ENCODE data around the gene G6PC1.

DNA sequence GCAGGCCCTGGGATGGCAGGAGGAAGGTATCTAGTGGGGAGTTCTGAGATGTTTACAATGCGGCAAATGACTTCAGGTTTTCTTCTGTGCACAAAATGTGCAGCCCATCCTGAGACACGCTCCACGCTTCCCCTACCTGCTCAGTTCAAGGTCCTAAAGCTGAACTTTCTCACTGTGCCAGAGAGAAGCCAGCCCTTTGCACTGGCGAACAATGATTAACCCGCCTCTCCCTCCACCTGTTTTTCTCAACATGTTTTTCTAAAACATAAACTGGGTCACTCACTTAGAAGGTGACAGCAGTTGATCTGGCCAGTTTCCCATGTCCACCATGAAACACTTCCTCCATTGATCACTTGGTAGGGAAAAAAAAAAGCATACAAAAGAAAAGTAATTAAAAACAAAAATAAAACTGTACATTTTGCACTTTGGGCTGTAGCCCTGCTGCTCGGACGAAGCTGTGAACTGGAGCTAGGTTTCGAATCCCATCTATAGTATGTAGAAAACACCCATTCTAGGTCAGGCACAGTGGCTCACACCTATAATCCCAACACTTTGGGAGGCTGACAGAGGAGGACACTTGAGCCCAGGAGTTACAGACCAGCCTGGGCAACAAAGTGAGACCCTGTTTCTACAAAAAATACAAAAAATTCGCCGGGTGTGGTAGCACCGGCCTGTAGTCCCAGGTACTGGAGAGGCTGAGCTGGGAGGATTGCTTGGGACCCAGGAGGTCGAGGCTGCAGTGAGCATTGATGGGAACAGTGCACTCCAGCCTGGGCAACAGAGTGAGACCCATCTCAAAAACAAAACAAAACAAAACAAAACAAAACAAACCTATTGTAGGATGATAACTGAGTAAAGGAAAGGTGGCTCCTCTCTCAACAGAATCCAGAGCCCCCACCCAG lies 6.1 kb upstream of the G6PC1 start:
- TF ChIP-seq YY1 (IDR thresholded peaks at IDR 0.05; ENCODE audit: insufficient read depth, insufficient read length), result no peak
- TF ChIP-seq ZNF274 (IDR thresholded peaks at IDR 0.05; ENCODE audit: low read depth, low read length), result no peak
- TF ChIP-seq SUZ12 (IDR thresholded peaks at IDR 0.05; ENCODE audit: extremely low read depth, insufficient read depth, insufficient read length), result no peak
